Thyroid gland (tissue), 4 donors: Measurements from ENCODE around the gene GALNT15.

Experiments used
- POLR2A ChIP-seq, 2 donors: fragments of 450-650 bp; IDR thresholded peaks; one replicate each; pipeline ENCODE4 v1.6.1; 2017; ENCODE audit warnings: antibody characterized with exemption in 2 of 2, mild to moderate bottlenecking in 2 of 2, moderate library complexity in 1 of 2
- TF ChIP-seq, protein P1 (sequence below), 6 experiments: fragments of 200-600 bp in 3 of 6; fragments of 450-650 bp in 3 of 6; sonication (generic) in 3 of 6; IDR thresholded peaks; one replicate each; pipeline ENCODE4 v1.5.1; 2016 to 2019; ENCODE audit warnings: antibody characterized with exemption in 6 of 6, mild to moderate bottlenecking in 2 of 6, inconsistent platforms in 1 of 6, moderate library complexity in 1 of 6

DNA sequence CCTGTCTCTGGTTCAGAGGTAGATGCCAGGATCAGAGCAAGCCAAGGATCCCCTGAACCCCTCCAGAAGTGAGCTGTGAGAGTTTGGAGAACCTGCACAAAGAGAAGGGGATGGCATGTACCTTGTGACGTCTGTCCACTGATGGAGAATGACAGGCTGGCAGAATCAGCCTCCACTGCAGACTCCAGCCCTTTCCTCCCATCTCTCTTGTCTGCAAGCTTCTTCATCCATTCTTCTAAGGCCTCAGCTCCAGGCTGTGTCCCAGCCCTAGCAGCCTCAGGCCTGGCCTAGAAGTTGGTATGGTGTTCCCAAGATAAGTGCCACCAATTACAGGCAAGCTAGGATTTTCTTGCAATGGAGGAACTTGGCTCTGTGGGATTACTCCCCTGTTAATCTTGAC lies 8.6 kb downstream of the GALNT15 start:
- TF ChIP-seq, protein P1, sequence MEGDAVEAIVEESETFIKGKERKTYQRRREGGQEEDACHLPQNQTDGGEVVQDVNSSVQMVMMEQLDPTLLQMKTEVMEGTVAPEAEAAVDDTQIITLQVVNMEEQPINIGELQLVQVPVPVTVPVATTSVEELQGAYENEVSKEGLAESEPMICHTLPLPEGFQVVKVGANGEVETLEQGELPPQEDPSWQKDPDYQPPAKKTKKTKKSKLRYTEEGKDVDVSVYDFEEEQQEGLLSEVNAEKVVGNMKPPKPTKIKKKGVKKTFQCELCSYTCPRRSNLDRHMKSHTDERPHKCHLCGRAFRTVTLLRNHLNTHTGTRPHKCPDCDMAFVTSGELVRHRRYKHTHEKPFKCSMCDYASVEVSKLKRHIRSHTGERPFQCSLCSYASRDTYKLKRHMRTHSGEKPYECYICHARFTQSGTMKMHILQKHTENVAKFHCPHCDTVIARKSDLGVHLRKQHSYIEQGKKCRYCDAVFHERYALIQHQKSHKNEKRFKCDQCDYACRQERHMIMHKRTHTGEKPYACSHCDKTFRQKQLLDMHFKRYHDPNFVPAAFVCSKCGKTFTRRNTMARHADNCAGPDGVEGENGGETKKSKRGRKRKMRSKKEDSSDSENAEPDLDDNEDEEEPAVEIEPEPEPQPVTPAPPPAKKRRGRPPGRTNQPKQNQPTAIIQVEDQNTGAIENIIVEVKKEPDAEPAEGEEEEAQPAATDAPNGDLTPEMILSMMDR (IDR thresholded peaks at IDR 0.05): no peak
- no peak for TF ChIP-seq POLR2A (IDR thresholded peaks at IDR 0.05)
